Sigmoid colon (tissue), 7 donors: Measurements from ENCODE around the gene STAM2. TPM values are rescaled to one million over a fixed set of nuclear protein-coding genes. Genes with fewer than 3 reads are reported as not detected.

Experiments used
- DNase-seq: peaks from one replicate; pipeline ENCODE4 v3.0.0-alpha.2; 2019
- H3K27ac ChIP-seq, 4 donors: fragments of 200-600 bp; sonication (generic); one replicate each; pipeline ENCODE4 v1.5.1; 2016 to 2019; ENCODE audit warnings: mild to moderate bottlenecking in 1 of 4
- H3K27me3 ChIP-seq, 3 donors: fragments of 200-600 bp; sonication (generic); one replicate each; pipeline ENCODE4 v1.5.1; 2019; ENCODE audit warnings: mild to moderate bottlenecking in 1 of 3
- H3K36me3 ChIP-seq, 4 donors: fragments of 200-600 bp; sonication (generic); one replicate each; pipeline ENCODE4 v1.5.1; 2016 to 2019
- H3K4me1 ChIP-seq, 4 donors: fragments of 200-600 bp; sonication (generic); one replicate each; pipeline ENCODE4 v1.5.1; 2017 to 2019
- H3K4me3 ChIP-seq, 4 donors: fragments of 200-600 bp; sonication (generic); one replicate each; pipeline ENCODE4 v1.5.1; 2017 to 2019; ENCODE audit warnings: mild to moderate bottlenecking in 2 of 4, moderate library complexity in 1 of 4
- H3K9me3 ChIP-seq, 4 donors: fragments of 200-600 bp in 3 of 4; sonication (generic) in 3 of 4; one replicate each; pipeline versions ENCODE4 v1.5.1 to v1.6.1; 2013 to 2019
- CTCF ChIP-seq, 4 experiments: fragments of 450-650 bp in 3 of 4; fragments of 200-600 bp in 1 of 4; IDR thresholded peaks; one replicate each; pipeline ENCODE4 v1.5.1; 2016 to 2019; ENCODE audit warnings: antibody characterized with exemption in 4 of 4, mild to moderate bottlenecking in 3 of 4, moderate library complexity in 2 of 4
- EP300 ChIP-seq, 4 donors: sonication (generic); formaldehyde crosslinking; IDR thresholded peaks; one replicate each; pipeline ENCODE4 v1.6.1; 2017; ENCODE audit warnings: antibody characterized with exemption in 4 of 4
- POLR2A ChIP-seq, 2 donors: fragments of 450-650 bp; IDR thresholded peaks; one replicate each; pipeline ENCODE4 v1.6.1; 2016; ENCODE audit warnings: antibody characterized with exemption in 2 of 2, mild to moderate bottlenecking in 2 of 2, moderate library complexity in 2 of 2
- POLR2AphosphoS5 ChIP-seq, 4 donors: sonication (generic); formaldehyde crosslinking; IDR thresholded peaks; one replicate each; pipeline ENCODE4 v1.6.1; 2017; ENCODE audit warnings: antibody characterized with exemption in 4 of 4
- WGBS, 2 donors: extraction: QIAGEN DNeasy Blood & Tissue Kit; methylation state at CpG; one replicate each; pipeline ENCODE4 v1.1.7; 2013; 5-methylcytosine and 5-hydroxymethylcytosine counted together
- intact Hi-C: fragments of 100-400 bp; cut with DNase I; formaldehyde crosslinking; loops from one replicate; pipeline ENCODE4 v1.15.1; 2023
- polyA plus RNA-seq, 3 donors: library from polyadenylated mRNA; stranded (reverse); fragments of 200-250 nt; gene quantifications; one replicate each; pipeline ENCODE4 v1.2.3, GENCODE V29; 2013
- total RNA-seq, 4 donors: library from RNA; depleted of rRNA; stranded (reverse); fragments of >200 nt; gene quantifications; one replicate each; pipeline ENCODE4 v1.1.0, GENCODE V29; 2016
- donor health status: healthy with polysubstance abuse.
- donor health status: Bipolar disorder and iron deficiency.
- donor health status: healthy.

STAM2 gene
- total and polyA plus RNA-seq, 7 donors: 9.0 to 36.7 (median 26.3) TPM

GRCh38 chr2:152157253-152157652, 18.3 kb downstream of the STAM2 start:
- no peaks in the 10 kb centered on the region for H3K27me3 ChIP-seq
- no peak for DNase-seq
- peaks cover 0 to 6% (median 0%) of the 10 kb centered on the region in 4 donors for H3K4me1 ChIP-seq
- H3K4me3 ChIP-seq: no peak overlapping the region
- no peaks in the 10 kb centered on the region for H3K36me3 ChIP-seq
- intact Hi-C loops: no loop called here
- no peaks in the 10 kb centered on the region for H3K9me3 ChIP-seq
- H3K27ac ChIP-seq: no peak overlapping the region
- TF ChIP-seq POLR2A (IDR thresholded peaks at IDR 0.05): no peak
- no peak for TF ChIP-seq CTCF (IDR thresholded peaks at IDR 0.05)
- no peak for TF ChIP-seq EP300 (IDR thresholded peaks at IDR 0.05)
- TF ChIP-seq POLR2AphosphoS5 (IDR thresholded peaks at IDR 0.05): no peak
- 96 to 97% methylated on average over 1 of the region's 1 CpG for WGBS, 2 donors

- H3K4me3 ChIP-seq: no peak overlapping the region
- intact Hi-C loops: no loop called here
- DNase-seq: no peak
- TF ChIP-seq CTCF (IDR thresholded peaks at IDR 0.05): no peak
- no peak for TF ChIP-seq EP300 (IDR thresholded peaks at IDR 0.05)
- no peak for TF ChIP-seq POLR2AphosphoS5 (IDR thresholded peaks at IDR 0.05)
- no peak for TF ChIP-seq POLR2A (IDR thresholded peaks at IDR 0.05)
- 64 to 71% methylated on average over 4 of the region's 4 CpGs for WGBS, 2 donors
- H3K27me3 ChIP-seq: no peaks in the 10 kb centered on the region
- no peaks in the 10 kb centered on the region for H3K9me3 ChIP-seq
- no peak overlapping the region for H3K27ac ChIP-seq
- peaks cover 0 to 6% (median 0%) of the 10 kb centered on the region in 4 donors for H3K4me1 ChIP-seq
- H3K36me3 ChIP-seq: no peaks in the 10 kb centered on the region
Observed at GRCh38 chr2:152155209-152155608, 20.4 kb downstream of the STAM2 start.

DNA sequence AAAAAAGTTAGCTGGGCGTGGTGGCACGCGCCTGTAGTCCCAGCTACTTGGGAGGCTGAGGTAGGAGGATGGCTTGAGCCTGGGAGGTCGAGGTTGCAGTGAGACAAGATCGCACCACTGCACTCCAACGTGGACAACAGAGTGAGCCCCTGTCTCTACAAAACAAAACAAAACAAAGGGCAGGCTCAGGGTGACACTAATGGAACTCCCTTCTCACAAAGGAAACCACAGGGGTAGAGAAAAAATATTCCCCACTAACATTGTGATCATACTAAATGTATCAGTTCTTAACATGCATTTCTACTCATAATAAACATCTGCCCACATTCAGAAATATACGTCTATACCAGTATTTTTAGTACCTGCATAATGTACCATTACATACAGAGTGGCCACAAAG, 21.1 kb downstream of the STAM2 start:
- intact Hi-C loops: no loop called here
- 92 to 97% methylated on average over 7 of the region's 7 CpGs for WGBS, 2 donors
- Histone ChIP-seq H3K9me3 (no peaks in the 10 kb centered on the region), H3K36me3 (no peaks in the 10 kb centered on the region), H3K27ac (no peak overlapping the region), H3K4me3 (no peak overlapping the region), H3K27me3 (no peaks in the 10 kb centered on the region), H3K4me1 (peaks cover 0 to 6% (median 0%) of the 10 kb centered on the region in 4 donors)
- no peak for TF ChIP-seq POLR2AphosphoS5 (IDR thresholded peaks at IDR 0.05)
- TF ChIP-seq EP300 (IDR thresholded peaks at IDR 0.05): no peak
- no peak for DNase-seq

- intact Hi-C loops: no loop called here
- Histone ChIP-seq H3K27ac (no peak overlapping the region), H3K9me3 (no peaks in the 10 kb centered on the region), H3K36me3 (peaks cover 0 to 25% (median 0%) of the 10 kb centered on the region in 4 donors), H3K4me1 (peaks cover 0 to 9% (median 0%) of the 10 kb centered on the region in 4 donors), H3K27me3 (no peaks in the 10 kb centered on the region), H3K4me3 (no peak overlapping the region)
- no peak for DNase-seq
- WGBS, 2 donors: 79 to 80% methylated on average over 5 of the region's 5 CpGs
- TF ChIP-seq POLR2AphosphoS5 (IDR thresholded peaks at IDR 0.05) (no peak), EP300 (IDR thresholded peaks at IDR 0.05) (no peak), CTCF (IDR thresholded peaks at IDR 0.05) (no peak), POLR2A (IDR thresholded peaks at IDR 0.05) (no peak)
Observed at GRCh38 chr2:152134488-152135280, 40.9 kb downstream of the STAM2 start.

GRCh38 chr2:152132306-152132705, 43.3 kb downstream of the STAM2 start:
- WGBS, 2 donors: 9 to 64% methylated on average over 1 of the region's 1 CpG
- Histone ChIP-seq H3K36me3 (peaks cover 0 to 23% (median 0%) of the 10 kb centered on the region in 4 donors), H3K4me3 (no peak overlapping the region), H3K4me1 (peaks cover 0 to 9% (median 0%) of the 10 kb centered on the region in 4 donors), H3K27ac (no peak overlapping the region), H3K27me3 (no peaks in the 10 kb centered on the region), H3K9me3 (no peaks in the 10 kb centered on the region)
- TF ChIP-seq CTCF (IDR thresholded peaks at IDR 0.05): no peak
- no peak for TF ChIP-seq POLR2AphosphoS5 (IDR thresholded peaks at IDR 0.05)
- no peak for TF ChIP-seq EP300 (IDR thresholded peaks at IDR 0.05)
- no peak for TF ChIP-seq POLR2A (IDR thresholded peaks at IDR 0.05)
- intact Hi-C loops: no loop called here
- DNase-seq: no peak
